ENCODE results near the gene USP6NL. TPM values are rescaled to one million over a fixed set of nuclear protein-coding genes. Genes with fewer than 3 reads are reported as not detected.

USP6NL gene
- total RNA-seq, 1 experiment from 2014 or later: 38.7 TPM

DNA sequence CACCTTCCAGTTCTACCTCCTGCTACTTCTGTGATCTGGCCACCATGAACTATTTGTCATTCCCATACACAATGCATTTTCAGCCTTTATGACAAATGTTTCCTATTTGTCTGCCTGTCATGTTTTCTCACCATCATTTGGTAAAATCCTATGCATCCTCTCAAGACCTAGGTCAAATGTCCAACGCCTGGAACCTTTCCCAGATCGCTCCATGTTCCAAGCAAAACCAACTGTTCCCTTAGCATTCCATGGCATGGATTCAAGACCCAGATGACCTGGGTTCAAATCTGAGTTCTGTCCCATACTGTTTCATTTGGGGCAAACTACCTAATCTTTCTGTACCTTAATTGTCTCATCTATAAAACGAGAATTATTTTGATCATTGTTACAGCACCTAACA lies 98.9 kb downstream of the USP6NL start:
- no TSS peak for BruUV-seq (replicated peaks)
- no peak for TF ChIP-seq EZH2 (IDR thresholded peaks at IDR 0.05; ENCODE audit: borderline replicate concordance, low read depth, low read length, poor library complexity, severe bottlenecking)
- TF ChIP-seq, protein P1, sequence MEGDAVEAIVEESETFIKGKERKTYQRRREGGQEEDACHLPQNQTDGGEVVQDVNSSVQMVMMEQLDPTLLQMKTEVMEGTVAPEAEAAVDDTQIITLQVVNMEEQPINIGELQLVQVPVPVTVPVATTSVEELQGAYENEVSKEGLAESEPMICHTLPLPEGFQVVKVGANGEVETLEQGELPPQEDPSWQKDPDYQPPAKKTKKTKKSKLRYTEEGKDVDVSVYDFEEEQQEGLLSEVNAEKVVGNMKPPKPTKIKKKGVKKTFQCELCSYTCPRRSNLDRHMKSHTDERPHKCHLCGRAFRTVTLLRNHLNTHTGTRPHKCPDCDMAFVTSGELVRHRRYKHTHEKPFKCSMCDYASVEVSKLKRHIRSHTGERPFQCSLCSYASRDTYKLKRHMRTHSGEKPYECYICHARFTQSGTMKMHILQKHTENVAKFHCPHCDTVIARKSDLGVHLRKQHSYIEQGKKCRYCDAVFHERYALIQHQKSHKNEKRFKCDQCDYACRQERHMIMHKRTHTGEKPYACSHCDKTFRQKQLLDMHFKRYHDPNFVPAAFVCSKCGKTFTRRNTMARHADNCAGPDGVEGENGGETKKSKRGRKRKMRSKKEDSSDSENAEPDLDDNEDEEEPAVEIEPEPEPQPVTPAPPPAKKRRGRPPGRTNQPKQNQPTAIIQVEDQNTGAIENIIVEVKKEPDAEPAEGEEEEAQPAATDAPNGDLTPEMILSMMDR (conservative IDR thresholded peaks at IDR 0.05; ENCODE audit: low read depth, low read length): no peak
- DNase-seq (ENCODE audit: low spot score): no peak
- no peak overlapping the region for H3K4me3 ChIP-seq (ENCODE audit: low read depth, low read length, poor library complexity, severe bottlenecking)
- H3K27ac ChIP-seq (ENCODE audit: low read depth, low read length, poor library complexity, severe bottlenecking): no peak overlapping the region
- ChIA-PET POLR2A (ENCODE audit: low non-redundant PET) (no interaction called here), CTCF (interaction anchor here (0.8 kb wide), 1 partner anchor 8 kb away, joined by 3 read pairs; no protein-coding TSS in a partner anchor)
- H3K9me3 ChIP-seq (ENCODE audit: low read depth, low read length, poor library complexity, severe bottlenecking): no peaks in the 10 kb centered on the region
- H3K27me3 ChIP-seq (replicated peaks; ENCODE audit: insufficient read depth, low read depth, low read length, poor library complexity): no peaks in the 10 kb centered on the region
- intact Hi-C loops (cut with micrococcal nuclease; ENCODE audit: unreplicated experiment): loop anchor here (5.0 to 10.0 kb wide), 2 partner anchors 230 to 472 kb away; partner anchors contain the start of gene ECHDC3
- H3K36me3 ChIP-seq (ENCODE audit: insufficient read depth, low read length, poor library complexity, severe bottlenecking): no peaks in the 10 kb centered on the region
- H3K4me1 ChIP-seq (ENCODE audit: insufficient read depth, low read length, poor library complexity, severe bottlenecking): peaks cover 66% of the 10 kb centered on the region

DNA sequence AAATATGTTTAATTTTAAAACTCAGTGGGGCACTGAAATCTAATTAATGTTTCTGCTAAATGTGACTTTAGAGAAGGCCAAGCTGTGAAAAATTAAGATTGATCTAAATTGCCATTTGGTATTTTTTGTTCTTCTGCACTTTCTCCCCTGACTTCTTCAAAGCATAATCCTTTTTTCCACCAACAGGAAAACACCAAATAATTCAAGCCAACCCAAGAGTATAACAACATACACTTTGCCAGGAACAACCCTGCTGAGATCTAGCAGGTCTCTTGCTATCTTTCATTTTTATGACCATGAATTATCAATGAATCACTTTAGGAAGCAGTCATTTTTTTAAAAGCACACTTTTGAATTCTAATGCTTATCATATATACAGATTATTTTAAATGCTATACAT lies 100.1 kb downstream of the USP6NL start:
- Histone ChIP-seq H3K4me3 (ENCODE audit: low read depth, low read length, poor library complexity, severe bottlenecking) (no peak overlapping the region), H3K9me3 (ENCODE audit: low read depth, low read length, poor library complexity, severe bottlenecking) (no peaks in the 10 kb centered on the region), H3K36me3 (ENCODE audit: insufficient read depth, low read length, poor library complexity, severe bottlenecking) (no peaks in the 10 kb centered on the region), H3K4me1 (ENCODE audit: insufficient read depth, low read length, poor library complexity, severe bottlenecking) (peaks cover 60% of the 10 kb centered on the region), H3K27ac (ENCODE audit: low read depth, low read length, poor library complexity, severe bottlenecking) (peak overlapping the region; percentile 29), H3K27me3 (replicated peaks; ENCODE audit: insufficient read depth, low read depth, low read length, poor library complexity) (no peaks in the 10 kb centered on the region)
- CTCF ChIA-PET: interaction anchor here (1.6 kb wide), 1 partner anchor 214 kb away, joined by 5 read pairs; no protein-coding TSS in a partner anchor
- POLR2A ChIA-PET (ENCODE audit: low non-redundant PET): no interaction called here
- intact Hi-C loops (cut with micrococcal nuclease; ENCODE audit: unreplicated experiment): loop anchor here (5.0 to 10.0 kb wide), 2 partner anchors 231 to 473 kb away; partner anchors contain the start of gene ECHDC3
- peak; percentile 89 for DNase-seq (ENCODE audit: low spot score)
- BruUV-seq (replicated peaks): no TSS peak
- TF ChIP-seq, protein P1 (conservative IDR thresholded peaks at IDR 0.05; ENCODE audit: low read depth, low read length): no peak
- TF ChIP-seq EZH2 (IDR thresholded peaks at IDR 0.05; ENCODE audit: borderline replicate concordance, low read depth, low read length, poor library complexity, severe bottlenecking): no peak

- peak; percentile 42 for DNase-seq (ENCODE audit: low spot score)
- POLR2A ChIA-PET (ENCODE audit: low non-redundant PET): no interaction called here
- no peaks in the 10 kb centered on the region for H3K36me3 ChIP-seq (ENCODE audit: insufficient read depth, low read length, poor library complexity, severe bottlenecking)
- H3K9me3 ChIP-seq (ENCODE audit: low read depth, low read length, poor library complexity, severe bottlenecking): no peaks in the 10 kb centered on the region
- CTCF ChIA-PET: interaction anchor here (1.6 kb wide), 1 partner anchor 214 kb away, joined by 5 read pairs; no protein-coding TSS in a partner anchor
- H3K4me3 ChIP-seq (ENCODE audit: low read depth, low read length, poor library complexity, severe bottlenecking): no peak overlapping the region
- no peaks in the 10 kb centered on the region for H3K27me3 ChIP-seq (replicated peaks; ENCODE audit: insufficient read depth, low read depth, low read length, poor library complexity)
- TF ChIP-seq, protein P1 (conservative IDR thresholded peaks at IDR 0.05; ENCODE audit: low read depth, low read length): no peak
- no peak for TF ChIP-seq EZH2 (IDR thresholded peaks at IDR 0.05; ENCODE audit: borderline replicate concordance, low read depth, low read length, poor library complexity, severe bottlenecking)
- intact Hi-C loops (cut with micrococcal nuclease; ENCODE audit: unreplicated experiment): loop anchor here (5.0 to 10.0 kb wide), 2 partner anchors 232 to 474 kb away; partner anchors contain the start of gene ECHDC3
- peaks cover 55% of the 10 kb centered on the region for H3K4me1 ChIP-seq (ENCODE audit: insufficient read depth, low read length, poor library complexity, severe bottlenecking)
- BruUV-seq (replicated peaks): no TSS peak
- peak overlapping the region; percentile 29 for H3K27ac ChIP-seq (ENCODE audit: low read depth, low read length, poor library complexity, severe bottlenecking)
These were observed 100.7 kb downstream of the USP6NL start for GRCh38 chr10:11510736-11511135.

Data from A673 (cell line).